ENCODE results near the gene LRG1. TPM values are rescaled to one million over a fixed set of nuclear protein-coding genes. Genes with fewer than 3 reads are reported as not detected.

Gene LRG1
- total and polyA plus RNA-seq, 9 of the 15 experiments (the other 6 are each of a cell fraction or from before 2014, with no cell fraction given) = 1.5 to 11.9 (median 8.7) TPM

- TF ChIP-seq ATF1 (CRISPR knock-in tag; IDR thresholded peaks at IDR 0.05) (no peak), ATF1 (tag; IDR thresholded peaks at IDR 0.05) (peak; percentile 12; the same call in 1 of the 2 replicates), ZNF354B (CRISPR knock-in tag; IDR thresholded peaks at IDR 0.05) (no peak), DMBX1 (CRISPR knock-in tag; IDR thresholded peaks at IDR 0.05; ENCODE audit: borderline replicate concordance) (no peak), ZSCAN29 (IDR thresholded peaks at IDR 0.05) (0 out of 2 replicates have a peak, but pooled peaks have one; percentile 30), ATF7 (IDR thresholded peaks at IDR 0.05) (0 out of 2 replicates have a peak, but pooled peaks have one; percentile 34), MYNN (IDR thresholded peaks at IDR 0.05) (no peak), MYNN (CRISPR knock-in tag; IDR thresholded peaks at IDR 0.05) (no peak), CEBPZ (IDR thresholded peaks at IDR 0.05; ENCODE audit: borderline replicate concordance, low read depth, low read length) (no peak), ZNF561 (CRISPR knock-in tag; conservative IDR thresholded peaks at IDR 0.05) (no peak), BDP1 (IDR thresholded peaks at IDR 0.05; ENCODE audit: insufficient read depth, insufficient read length) (no peak), SRSF9 (IDR thresholded peaks at IDR 0.05; ENCODE audit: borderline replicate concordance, low read depth, low read length) (no peak), ZNF444 (CRISPR knock-in tag; IDR thresholded peaks at IDR 0.05) (no peak), SETDB1 (IDR thresholded peaks at IDR 0.05; ENCODE audit: low read length) (no peak), ZNF121 (CRISPR knock-in tag; conservative IDR thresholded peaks at IDR 0.05) (0 out of 2 replicates have a peak, but pooled peaks have one; percentile 26)
- TF ChIP-seq, protein P1, sequence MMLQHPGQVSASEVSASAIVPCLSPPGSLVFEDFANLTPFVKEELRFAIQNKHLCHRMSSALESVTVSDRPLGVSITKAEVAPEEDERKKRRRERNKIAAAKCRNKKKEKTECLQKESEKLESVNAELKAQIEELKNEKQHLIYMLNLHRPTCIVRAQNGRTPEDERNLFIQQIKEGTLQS (IDR thresholded peaks at IDR 0.05) = peak; percentile 58; the same call in 1 of the 2 replicates
- TF ChIP-seq, protein P1 (CRISPR knock-in tag; conservative IDR thresholded peaks at IDR 0.05) = no peak
- TF ChIP-seq, protein P2, sequence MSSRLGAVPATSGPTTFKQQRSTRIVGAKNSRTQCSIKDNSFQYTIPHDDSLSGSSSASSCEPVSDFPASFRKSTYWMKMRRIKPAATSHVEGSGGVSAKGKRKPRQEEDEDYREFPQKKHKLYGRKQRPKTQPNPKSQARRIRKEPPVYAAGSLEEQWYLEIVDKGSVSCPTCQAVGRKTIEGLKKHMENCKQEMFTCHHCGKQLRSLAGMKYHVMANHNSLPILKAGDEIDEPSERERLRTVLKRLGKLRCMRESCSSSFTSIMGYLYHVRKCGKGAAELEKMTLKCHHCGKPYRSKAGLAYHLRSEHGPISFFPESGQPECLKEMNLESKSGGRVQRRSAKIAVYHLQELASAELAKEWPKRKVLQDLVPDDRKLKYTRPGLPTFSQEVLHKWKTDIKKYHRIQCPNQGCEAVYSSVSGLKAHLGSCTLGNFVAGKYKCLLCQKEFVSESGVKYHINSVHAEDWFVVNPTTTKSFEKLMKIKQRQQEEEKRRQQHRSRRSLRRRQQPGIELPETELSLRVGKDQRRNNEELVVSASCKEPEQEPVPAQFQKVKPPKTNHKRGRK (tag; IDR thresholded peaks at IDR 0.05) = no peak
- TF ChIP-seq, protein P3, sequence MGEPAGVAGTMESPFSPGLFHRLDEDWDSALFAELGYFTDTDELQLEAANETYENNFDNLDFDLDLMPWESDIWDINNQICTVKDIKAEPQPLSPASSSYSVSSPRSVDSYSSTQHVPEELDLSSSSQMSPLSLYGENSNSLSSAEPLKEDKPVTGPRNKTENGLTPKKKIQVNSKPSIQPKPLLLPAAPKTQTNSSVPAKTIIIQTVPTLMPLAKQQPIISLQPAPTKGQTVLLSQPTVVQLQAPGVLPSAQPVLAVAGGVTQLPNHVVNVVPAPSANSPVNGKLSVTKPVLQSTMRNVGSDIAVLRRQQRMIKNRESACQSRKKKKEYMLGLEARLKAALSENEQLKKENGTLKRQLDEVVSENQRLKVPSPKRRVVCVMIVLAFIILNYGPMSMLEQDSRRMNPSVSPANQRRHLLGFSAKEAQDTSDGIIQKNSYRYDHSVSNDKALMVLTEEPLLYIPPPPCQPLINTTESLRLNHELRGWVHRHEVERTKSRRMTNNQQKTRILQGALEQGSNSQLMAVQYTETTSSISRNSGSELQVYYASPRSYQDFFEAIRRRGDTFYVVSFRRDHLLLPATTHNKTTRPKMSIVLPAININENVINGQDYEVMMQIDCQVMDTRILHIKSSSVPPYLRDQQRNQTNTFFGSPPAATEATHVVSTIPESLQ (CRISPR knock-in tag; IDR thresholded peaks at IDR 0.05) = no peak
- TF ChIP-seq, protein P4, sequence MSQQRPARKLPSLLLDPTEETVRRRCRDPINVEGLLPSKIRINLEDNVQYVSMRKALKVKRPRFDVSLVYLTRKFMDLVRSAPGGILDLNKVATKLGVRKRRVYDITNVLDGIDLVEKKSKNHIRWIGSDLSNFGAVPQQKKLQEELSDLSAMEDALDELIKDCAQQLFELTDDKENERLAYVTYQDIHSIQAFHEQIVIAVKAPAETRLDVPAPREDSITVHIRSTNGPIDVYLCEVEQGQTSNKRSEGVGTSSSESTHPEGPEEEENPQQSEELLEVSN (IDR thresholded peaks at IDR 0.05; ENCODE audit: borderline replicate concordance in 1 of 2, extremely low read depth in 1 of 2, insufficient read depth in 1 of 2, insufficient read length in 1 of 2, low read depth in 1 of 2, low read length in 1 of 2, poor library complexity in 1 of 2, severe bottlenecking in 1 of 2) = no peak
These were observed 38.9 kb upstream of the LRG1 start (continued) for GRCh38 chr19:4578552-4579248.
